Hepatocyte (in vitro differentiated cells): ENCODE data around the gene LPP. TPM values are rescaled to one million over a fixed set of nuclear protein-coding genes. Genes with fewer than 3 reads are reported as not detected.

Source experiments
- DNase-seq: peaks from one replicate; pipeline ENCODE4 v3.0.0-alpha.2; 2016; ENCODE audit warnings: low spot score
- H2AFZ ChIP-seq: fragments of 200-600 bp; sonication (generic); 2 replicates; pipeline ENCODE4 v1.6.0; 2016; ENCODE audit warnings: antibody characterized with exemption, mild to moderate bottlenecking
- H3K27ac ChIP-seq: fragments of 200-600 bp; sonication (generic); 2 replicates; pipeline ENCODE4 v1.5.1; 2016; ENCODE audit warnings: mild to moderate bottlenecking
- H3K27me3 ChIP-seq: fragments of 200-600 bp; sonication (generic); 2 replicates; pipeline ENCODE4 v1.6.1; 2016
- H3K36me3 ChIP-seq: fragments of 200-600 bp; sonication (generic); replicated peaks from 2 replicates; pipeline ENCODE4 v1.5.1; 2016; ENCODE audit warnings: low read depth; ENCODE audit not compliant: insufficient read depth
- H3K4me1 ChIP-seq: fragments of 200-600 bp; sonication (generic); 2 replicates; pipeline ENCODE4 v1.5.1; 2016; ENCODE audit warnings: mild to moderate bottlenecking, moderate library complexity; ENCODE audit not compliant: insufficient read depth
- H3K4me2 ChIP-seq: fragments of 200-600 bp; sonication (generic); 2 replicates; pipeline ENCODE4 v1.6.0; 2016
- H3K4me3 ChIP-seq: fragments of 200-600 bp; sonication (generic); 2 replicates; pipeline ENCODE4 v1.5.1; 2016; ENCODE audit warnings: mild to moderate bottlenecking
- H3K79me2 ChIP-seq: fragments of 200-600 bp; sonication (generic); 2 replicates; pipeline ENCODE4 v1.6.0; 2017; ENCODE audit warnings: mild to moderate bottlenecking
- H3K9me2 ChIP-seq: fragments of 200-600 bp; sonication (generic); replicated peaks from 2 replicates; pipeline ENCODE4 v1.6.0; 2017; ENCODE audit warnings: mild to moderate bottlenecking; ENCODE audit not compliant: insufficient read depth
- H3K9me3 ChIP-seq: fragments of 200-600 bp; sonication (generic); 2 replicates; pipeline ENCODE4 v1.5.1; 2016; ENCODE audit warnings: low read depth, mild to moderate bottlenecking
- H4K20me1 ChIP-seq: fragments of 200-600 bp; sonication (generic); 2 replicates; pipeline ENCODE4 v1.6.0; 2016; ENCODE audit warnings: mild to moderate bottlenecking; ENCODE audit not compliant: insufficient read depth, poor library complexity, severe bottlenecking
- CTCF ChIP-seq: fragments of 200-600 bp; sonication (generic); IDR thresholded peaks from 2 replicates; pipeline ENCODE4 v1.5.1; 2016; ENCODE audit warnings: antibody characterized with exemption, mild to moderate bottlenecking; ENCODE audit not compliant: poor library complexity
- EZH2 ChIP-seq: fragments of 200-600 bp; sonication (generic); IDR thresholded peaks from 2 replicates; pipeline ENCODE4 v1.6.1; 2016; ENCODE audit warnings: antibody characterized with exemption, mild to moderate bottlenecking, borderline replicate concordance
- EZH2phosphoT487 ChIP-seq: fragments of 200-600 bp; sonication (generic); IDR thresholded peaks from one replicate; pipeline ENCODE4 v1.6.1; 2018; ENCODE audit warnings: antibody characterized with exemption, mild to moderate bottlenecking, low read depth, moderate library complexity; ENCODE audit not compliant: unreplicated experiment, severe bottlenecking
- WGBS: methylation state at CpG from one replicate; pipeline ENCODE4 v1.1.6; 2016; ENCODE audit warnings: low lambda C conversion rate; ENCODE audit errors: missing lambda C conversion rate; 5-methylcytosine and 5-hydroxymethylcytosine counted together
- polyA plus RNA-seq: library from polyadenylated mRNA; unstranded; fragments of >200 nt; fragmentation: Nextera tagmentation; extraction: Ambion mirVana; gene quantifications from 2 replicates; pipeline ENCODE4 v1.2.1, GENCODE V29; 2016
- total RNA-seq: library from RNA; depleted of rRNA; stranded (reverse); fragments of >200 nt; gene quantifications from 2 replicates; pipeline ENCODE4 v1.2.3, GENCODE V29; 2014

LPP gene
- total and polyA plus RNA-seq, 2 experiments from 2014 or later = 53.2 to 73.8 TPM

GRCh38 chr3:188472336-188472735 is 318.4 kb downstream of the LPP start:
- Histone ChIP-seq H4K20me1 (no peaks in the 10 kb centered on the region), H3K4me2 (no peak overlapping the region), H3K9me2 (no peaks in the 10 kb centered on the region), H3K27ac (no peak overlapping the region), H2AFZ (no peak overlapping the region), H3K9me3 (no peaks in the 10 kb centered on the region), H3K4me1 (no peaks in the 10 kb centered on the region), H3K79me2 (peaks cover 38% of the 10 kb centered on the region), H3K36me3 (no peaks in the 10 kb centered on the region), H3K4me3 (no peak overlapping the region), H3K27me3 (no peaks in the 10 kb centered on the region)
- WGBS = 94% methylated on average over 1 of the region's 1 CpG
- no peak for TF ChIP-seq CTCF
- TF ChIP-seq EZH2 = no peak
- TF ChIP-seq EZH2phosphoT487 = no peak
- no peak for DNase-seq

GRCh38 chr3:188473045-188473444 is 319.1 kb downstream of the LPP start:
- Histone ChIP-seq H3K4me3 (no peak overlapping the region), H3K9me3 (no peaks in the 10 kb centered on the region), H2AFZ (no peak overlapping the region), H3K79me2 (peaks cover 41% of the 10 kb centered on the region), H3K4me1 (no peaks in the 10 kb centered on the region), H3K9me2 (no peaks in the 10 kb centered on the region), H3K27me3 (no peaks in the 10 kb centered on the region), H3K27ac (no peak overlapping the region), H4K20me1 (no peaks in the 10 kb centered on the region), H3K36me3 (no peaks in the 10 kb centered on the region), H3K4me2 (no peak overlapping the region)
- 89% methylated on average over 2 of the region's 2 CpGs for WGBS
- no peak for DNase-seq
- no peak for TF ChIP-seq CTCF
- no peak for TF ChIP-seq EZH2phosphoT487
- no peak for TF ChIP-seq EZH2

GRCh38 chr3:188473591-188474288 is 319.8 kb downstream of the LPP start:
- Histone ChIP-seq H3K4me1 (no peaks in the 10 kb centered on the region), H3K79me2 (peaks cover 46% of the 10 kb centered on the region)
- 85% methylated on average over 2 of the region's 2 CpGs for WGBS

More at GRCh38 chr3:188473591-188474288, 319.8 kb downstream of the LPP start:
- H3K36me3 ChIP-seq = no peaks in the 10 kb centered on the region
- no peak overlapping the region for H3K27ac ChIP-seq
- no peaks in the 10 kb centered on the region for H3K9me3 ChIP-seq
- no peaks in the 10 kb centered on the region for H3K9me2 ChIP-seq
- H4K20me1 ChIP-seq = no peaks in the 10 kb centered on the region
- DNase-seq = no peak
- H3K4me3 ChIP-seq = no peak overlapping the region
- no peak overlapping the region for H3K4me2 ChIP-seq
- H3K27me3 ChIP-seq = no peaks in the 10 kb centered on the region
- no peak for TF ChIP-seq EZH2phosphoT487
- TF ChIP-seq EZH2 = no peak
- no peak for TF ChIP-seq CTCF
- no peak overlapping the region for H2AFZ ChIP-seq
